ENCODE measurements around the gene RNASEH2A.

The RNASEH2A gene

GRCh38 chr19:12859546-12859945 is 53.2 kb downstream of the RNASEH2A start:
- no peak for DNase-seq (ENCODE audit: low spot score)
